Hindlimb muscle (tissue), 1 donor: Measurements from ENCODE around the gene KCNIP4. TPM values are rescaled to one million over a fixed set of nuclear protein-coding genes. Genes with fewer than 3 reads are reported as not detected.

Experiments used
- DNase-seq: peaks from one replicate; pipeline ENCODE4 v3.0.0-alpha.2; 2013
- polyA plus RNA-seq: library from polyadenylated mRNA; unstranded; fragments of 120-200 nt; gene quantifications from one replicate; pipeline ENCODE4 v1.2.1, GENCODE V29; 2013; ENCODE audit not compliant: insufficient read length

Gene KCNIP4
- polyA plus RNA-seq, 1 donor: 1.8 TPM

GRCh38 chr4:21835712-21836111 is 112.9 kb downstream of the KCNIP4 start:
- DNase-seq: no peak

GRCh38 chr4:21830272-21830671 is 118.3 kb downstream of the KCNIP4 start:
- no peak for DNase-seq

GRCh38 chr4:21827575-21827974 is 121.0 kb downstream of the KCNIP4 start:
- DNase-seq: no peak

GRCh38 chr4:21826071-21826470 is 122.5 kb downstream of the KCNIP4 start:
- DNase-seq: no peak

GRCh38 chr4:21819086-21819485 is 129.5 kb downstream of the KCNIP4 start:
- DNase-seq: no peak

GRCh38 chr4:21815651-21816377 is 132.8 kb downstream of the KCNIP4 start:
- DNase-seq: no peak

- no peak for DNase-seq
Measured at GRCh38 chr4:21811565-21811964, 137.0 kb downstream of the KCNIP4 start.

- DNase-seq: no peak
Measured at GRCh38 chr4:21806991-21807390, 141.6 kb downstream of the KCNIP4 start.

- no peak for DNase-seq
Measured at GRCh38 chr4:21802406-21802805, 146.2 kb downstream of the KCNIP4 start.

- no peak for DNase-seq
Measured at GRCh38 chr4:21801661-21802385, 146.7 kb downstream of the KCNIP4 start.

GRCh38 chr4:21795091-21795490 is 153.5 kb downstream of the KCNIP4 start:
- DNase-seq: no peak

GRCh38 chr4:21792736-21793135 is 155.8 kb downstream of the KCNIP4 start:
- DNase-seq: no peak

- DNase-seq: no peak
Measured at GRCh38 chr4:21790438-21791029, 158.0 kb downstream of the KCNIP4 start.

- DNase-seq: no peak
Measured at GRCh38 chr4:21780148-21780547, 168.4 kb downstream of the KCNIP4 start.

GRCh38 chr4:21778702-21779101 is 169.9 kb downstream of the KCNIP4 start:
- no peak for DNase-seq

GRCh38 chr4:21775703-21776102 is 172.9 kb downstream of the KCNIP4 start:
- DNase-seq: no peak

GRCh38 chr4:21769404-21770147 is 179.0 kb downstream of the KCNIP4 start:
- DNase-seq: no peak

- peak; percentile 21 for DNase-seq
Measured at GRCh38 chr4:21768349-21769310, 179.9 kb downstream of the KCNIP4 start.

GRCh38 chr4:21765810-21766407 is 182.7 kb downstream of the KCNIP4 start:
- DNase-seq: peak; percentile 15

GRCh38 chr4:21763855-21764254 is 184.7 kb downstream of the KCNIP4 start:
- DNase-seq: no peak

- DNase-seq: no peak
Measured at GRCh38 chr4:21757248-21757647, 191.3 kb downstream of the KCNIP4 start.
